Stomach (tissue), 9 donors: ENCODE measurements around the gene DMRT3. TPM values are rescaled to one million over a fixed set of nuclear protein-coding genes. Genes with fewer than 3 reads are reported as not detected.

Experiments
- DNase-seq, 2 donors: peaks; one replicate each; pipeline versions ENCODE4 v3.0.0 to v3.0.0-alpha.2; 2013 to 2019
- H3K27ac ChIP-seq, 5 donors: fragments of 200-600 bp in 4 of 5; sonication (generic) in 4 of 5; one replicate each; pipeline ENCODE4 v1.5.1; 2013 to 2019; ENCODE audit warnings: mild to moderate bottlenecking in 1 of 5, moderate library complexity in 1 of 5
- H3K27me3 ChIP-seq, 3 donors: fragments of 200-600 bp; sonication (generic); one replicate each; pipeline ENCODE4 v1.5.1; 2017 to 2019; ENCODE audit warnings: mixed run types in 1 of 3
- H3K36me3 ChIP-seq, 4 donors: fragments of 200-600 bp; sonication (generic); 1 replicate in 3 of 4; 2 replicates in 1 of 4; pipeline ENCODE4 v1.5.1; 2016 to 2019
- H3K4me1 ChIP-seq, 4 donors: fragments of 200-600 bp; sonication (generic); one replicate each; pipeline ENCODE4 v1.5.1; 2016 to 2019
- H3K4me3 ChIP-seq, 4 donors: fragments of 200-600 bp; sonication (generic) in 3 of 4; one replicate each; pipeline ENCODE4 v1.5.1; 2016 to 2019; ENCODE audit warnings: mild to moderate bottlenecking in 1 of 4
- H3K9me3 ChIP-seq, 4 donors: fragments of 200-600 bp; sonication (generic); one replicate each; pipeline ENCODE4 v1.5.1; 2016 to 2019
- EP300 ChIP-seq: sonication (generic); formaldehyde crosslinking; IDR thresholded peaks from one replicate; pipeline ENCODE4 v1.6.1; 2017; ENCODE audit warnings: antibody characterized with exemption
- POLR2A ChIP-seq, 4 donors: fragments of 450-650 bp; IDR thresholded peaks; one replicate each; pipeline ENCODE4 v1.6.1; 2016; ENCODE audit warnings: antibody characterized with exemption in 4 of 4, control low read depth in 2 of 4, mild to moderate bottlenecking in 1 of 4, moderate library complexity in 1 of 4
- POLR2AphosphoS5 ChIP-seq, 3 donors: sonication (generic); formaldehyde crosslinking; IDR thresholded peaks; one replicate each; pipeline ENCODE4 v1.6.1; 2016; ENCODE audit warnings: antibody characterized with exemption in 3 of 3
- WGBS, 5 donors: extraction: QIAGEN DNeasy Blood & Tissue Kit in 3 of 5; methylation state at CpG; one replicate each; pipeline versions ENCODE4 v1.1.5 to v1.1.7; 2013 to 2018; 5-methylcytosine and 5-hydroxymethylcytosine counted together
- intact Hi-C: fragments of 100-400 bp; cut with DNase I; formaldehyde crosslinking; loops from one replicate; pipeline ENCODE4 v1.15.1; 2023; ENCODE audit warnings: low total_unique reads
- polyA plus RNA-seq, 3 donors: library from polyadenylated mRNA; stranded (reverse); fragments of 200-250 nt; gene quantifications; one replicate each; pipeline ENCODE4 v1.2.3, GENCODE V29; 2013
- small RNA-seq, 4 donors: library from RNA; depleted of rRNA; stranded (forward); fragments of <200 nt; gene quantifications; one replicate each; pipeline ENCODE3, GENCODE V24; 2016
- total RNA-seq, 5 donors: library from RNA; depleted of rRNA; stranded (reverse); fragments of >200 nt; gene quantifications; one replicate each; pipeline versions ENCODE4 v1.1.0 to v1.2.3, GENCODE V29; 2014 to 2016
- TF ChIP-seq, protein P1 (sequence below), 7 experiments: fragments of 450-650 bp in 4 of 7; fragments of 200-600 bp in 3 of 7; sonication (generic) in 3 of 7; IDR thresholded peaks; one replicate each; pipeline ENCODE4 v1.5.1; 2016 to 2019; ENCODE audit warnings: antibody characterized with exemption in 7 of 7, control low read depth in 2 of 7, mild to moderate bottlenecking in 1 of 7
- donor health status: healthy with polysubstance abuse.
- donor health status: Bipolar disorder and iron deficiency.
- donor health status: healthy.

The DMRT3 gene
- total and polyA plus RNA-seq, 8 donors, result 0.35 TPM; not detected in 7

DNA sequence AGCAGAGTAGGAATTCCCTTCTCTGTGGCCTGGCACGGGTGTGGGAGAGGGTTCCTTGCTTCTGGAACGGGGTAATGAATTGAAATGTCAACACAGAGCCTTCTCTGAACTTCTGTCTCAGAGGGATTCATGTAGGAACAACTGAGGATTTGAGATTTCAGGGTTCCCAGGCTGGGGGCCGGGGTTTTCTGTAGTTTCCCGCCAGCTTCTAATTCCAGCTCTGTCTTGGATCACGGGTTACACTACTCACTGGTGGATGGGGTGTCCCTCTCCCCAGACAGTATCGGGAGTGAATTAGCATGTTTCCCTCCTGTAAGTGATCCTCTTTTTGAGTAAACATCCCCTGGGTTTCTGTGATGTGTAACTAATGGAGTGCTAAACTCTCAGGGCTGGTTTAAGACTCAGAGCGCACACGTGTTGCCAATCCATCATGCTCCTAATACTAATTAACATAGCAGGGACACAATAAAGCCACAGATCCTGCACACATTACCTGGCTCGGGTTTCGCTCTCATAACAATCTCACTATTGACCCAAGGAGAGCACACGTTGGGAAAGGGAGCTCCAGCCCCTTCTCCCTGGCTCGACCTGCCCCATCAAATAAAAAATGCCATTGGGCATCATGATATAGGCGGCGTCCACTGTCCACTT lies 55.6 kb downstream of the DMRT3 start:
- TF ChIP-seq, protein P1, sequence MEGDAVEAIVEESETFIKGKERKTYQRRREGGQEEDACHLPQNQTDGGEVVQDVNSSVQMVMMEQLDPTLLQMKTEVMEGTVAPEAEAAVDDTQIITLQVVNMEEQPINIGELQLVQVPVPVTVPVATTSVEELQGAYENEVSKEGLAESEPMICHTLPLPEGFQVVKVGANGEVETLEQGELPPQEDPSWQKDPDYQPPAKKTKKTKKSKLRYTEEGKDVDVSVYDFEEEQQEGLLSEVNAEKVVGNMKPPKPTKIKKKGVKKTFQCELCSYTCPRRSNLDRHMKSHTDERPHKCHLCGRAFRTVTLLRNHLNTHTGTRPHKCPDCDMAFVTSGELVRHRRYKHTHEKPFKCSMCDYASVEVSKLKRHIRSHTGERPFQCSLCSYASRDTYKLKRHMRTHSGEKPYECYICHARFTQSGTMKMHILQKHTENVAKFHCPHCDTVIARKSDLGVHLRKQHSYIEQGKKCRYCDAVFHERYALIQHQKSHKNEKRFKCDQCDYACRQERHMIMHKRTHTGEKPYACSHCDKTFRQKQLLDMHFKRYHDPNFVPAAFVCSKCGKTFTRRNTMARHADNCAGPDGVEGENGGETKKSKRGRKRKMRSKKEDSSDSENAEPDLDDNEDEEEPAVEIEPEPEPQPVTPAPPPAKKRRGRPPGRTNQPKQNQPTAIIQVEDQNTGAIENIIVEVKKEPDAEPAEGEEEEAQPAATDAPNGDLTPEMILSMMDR (IDR thresholded peaks at IDR 0.05), result no peak
- no peak for TF ChIP-seq EP300
- TF ChIP-seq POLR2AphosphoS5 (IDR thresholded peaks at IDR 0.05), result no peak
- TF ChIP-seq POLR2A (IDR thresholded peaks at IDR 0.05), result no peak
- H3K4me1 ChIP-seq, result no peaks in the 10 kb centered on the region
- no peak overlapping the region for H3K27ac ChIP-seq
- intact Hi-C loops, result no loop called here
- no peaks in the 10 kb centered on the region for H3K9me3 ChIP-seq
- H3K36me3 ChIP-seq, result no peaks in the 10 kb centered on the region
- H3K4me3 ChIP-seq, result no peak overlapping the region
- WGBS, 5 donors, result 34 to 44% (median 43%) methylated on average over 14 of the region's 14 CpGs
- DNase-seq, result no peak
- H3K27me3 ChIP-seq, result peaks cover 0 to 77% (median 11%) of the 10 kb centered on the region in 3 donors

DNA sequence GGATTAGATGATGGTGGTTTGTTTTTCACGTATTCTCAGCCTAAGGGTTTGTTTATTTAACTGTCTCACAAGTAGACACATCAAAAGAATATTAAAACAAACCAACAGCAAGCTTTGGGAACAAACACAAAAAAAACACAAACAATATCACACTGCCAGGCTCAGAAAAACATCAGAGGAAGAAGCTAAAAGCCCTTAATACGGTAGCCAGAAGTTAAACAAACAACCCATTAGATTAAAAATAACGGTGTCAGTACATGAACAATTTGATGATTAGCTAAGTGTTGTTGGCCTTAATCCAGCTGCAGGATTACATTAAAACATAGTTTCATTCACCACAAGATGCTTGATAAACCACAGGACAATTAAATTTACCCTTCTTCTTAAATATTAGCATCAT lies 57.8 kb downstream of the DMRT3 start:
- H3K4me3 ChIP-seq, result no peak overlapping the region
- no peak overlapping the region for H3K27ac ChIP-seq
- WGBS, 5 donors, result 12 to 22% (median 21%) methylated on average over 3 of the region's 3 CpGs
- H3K9me3 ChIP-seq, result no peaks in the 10 kb centered on the region
- intact Hi-C loops, result no loop called here
- peaks cover 0 to 90% (median 11%) of the 10 kb centered on the region in 3 donors for H3K27me3 ChIP-seq
- H3K4me1 ChIP-seq, result no peaks in the 10 kb centered on the region
- DNase-seq, result no peak
- no peak for TF ChIP-seq POLR2AphosphoS5 (IDR thresholded peaks at IDR 0.05)
- no peak for TF ChIP-seq POLR2A (IDR thresholded peaks at IDR 0.05)
- no peak for TF ChIP-seq EP300
- TF ChIP-seq, protein P1 (IDR thresholded peaks at IDR 0.05), result no peak
- no peaks in the 10 kb centered on the region for H3K36me3 ChIP-seq

DNA sequence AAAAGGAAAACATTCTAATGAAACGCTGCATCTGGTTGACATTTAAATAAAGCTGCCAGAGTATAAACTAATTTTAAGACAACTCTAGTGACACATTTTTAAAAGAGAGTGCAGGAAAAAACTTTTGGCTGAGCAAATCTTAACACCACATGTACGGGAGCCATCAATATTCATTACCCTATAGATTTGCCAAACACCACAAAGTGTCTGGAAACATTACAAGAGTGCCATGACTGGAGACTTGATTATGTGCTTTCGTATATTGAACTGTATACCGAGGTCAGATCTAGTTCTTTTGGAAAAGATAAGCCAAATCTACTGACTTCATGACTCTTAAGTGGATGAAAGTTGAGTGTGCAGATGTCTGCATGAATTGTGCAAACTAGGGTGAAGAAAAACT lies 63.1 kb downstream of the DMRT3 start:
- Histone ChIP-seq H3K4me1 (peaks cover 6 to 10% (median 8%) of the 10 kb centered on the region in 4 donors), H3K27ac (no peak overlapping the region), H3K9me3 (no peaks in the 10 kb centered on the region), H3K27me3 (peaks cover 22 to 98% (median 50%) of the 10 kb centered on the region in 3 donors), H3K4me3 (no peak overlapping the region), H3K36me3 (no peaks in the 10 kb centered on the region)
- intact Hi-C loops, result no loop called here
- DNase-seq, result no peak
- 42 to 63% (median 50%) methylated on average over 4 of the region's 4 CpGs for WGBS, 5 donors
- no peak for TF ChIP-seq POLR2AphosphoS5 (IDR thresholded peaks at IDR 0.05)

Small RNAs within 50 kb of the gene (small RNA-seq; reads per million reads assigned to genes)
- 0 reads per million in 4 donors for gene RNU6-1073P

Other genes starting within 250 kb of the DMRT3 start
- not detected for gene DMRT1, start 135.0 kb upstream of the DMRT3 start, total RNA-seq
- not detected for gene DMRT1, start 135.0 kb upstream of the DMRT3 start, polyA plus RNA-seq
- gene DMRT2, start 73.7 kb downstream of the DMRT3 start, total RNA-seq, result 10 to 100 TPM in 1 of 5 donors, 1 to 10 TPM in 1, not detected in 3; 2.3 to 23.2 TPM
- gene DMRT2, start 73.7 kb downstream of the DMRT3 start, polyA plus RNA-seq, result under 1 TPM in 1 of 3 donors, not detected in 2; 0.08 TPM